Measurements from ENCODE around the gene CP. TPM values are rescaled to one million over a fixed set of nuclear protein-coding genes. Genes with fewer than 3 reads are reported as not detected.

CP gene
- total RNA-seq, 1 donor from 2014 or later: 1.0 TPM

DNA sequence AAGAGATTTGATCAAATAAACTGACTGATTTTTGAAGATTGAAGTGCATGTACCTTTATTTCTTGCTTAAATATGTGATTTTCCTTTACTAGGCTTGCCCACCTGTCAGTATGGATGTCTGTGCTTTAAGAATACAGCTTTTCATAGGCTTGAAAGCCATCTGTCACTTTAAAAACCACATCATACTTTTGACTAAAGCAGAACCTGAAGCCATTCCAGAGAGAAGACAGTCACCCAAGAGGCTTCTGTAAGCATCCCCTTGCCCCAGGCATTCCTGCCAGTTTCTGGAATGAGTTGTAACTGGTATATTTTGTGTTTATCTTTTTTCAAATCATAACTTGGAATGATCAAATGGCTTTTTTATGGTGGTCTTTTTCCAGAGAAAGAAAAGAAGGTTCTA lies 68.2 kb downstream of the CP start:
- no peaks in the 10 kb centered on the region for H3K9me3 Mint-ChIP-seq (ENCODE audit: low read depth)
- H3K4me1 Mint-ChIP-seq (ENCODE audit: low read depth): peaks cover 28% of the 10 kb centered on the region
- H3K27ac Mint-ChIP-seq: peak overlapping the region; percentile 73
- H3K4me3 Mint-ChIP-seq (ENCODE audit: low read depth): no peak overlapping the region
- DNase-seq (ENCODE audit: low spot score, unreplicated experiment): no peak
- H3K36me3 Mint-ChIP-seq (ENCODE audit: insufficient read depth): peaks cover 18% of the 10 kb centered on the region
- H3K27me3 Mint-ChIP-seq: no peaks in the 10 kb centered on the region
- TF ChIP-seq, protein P1, sequence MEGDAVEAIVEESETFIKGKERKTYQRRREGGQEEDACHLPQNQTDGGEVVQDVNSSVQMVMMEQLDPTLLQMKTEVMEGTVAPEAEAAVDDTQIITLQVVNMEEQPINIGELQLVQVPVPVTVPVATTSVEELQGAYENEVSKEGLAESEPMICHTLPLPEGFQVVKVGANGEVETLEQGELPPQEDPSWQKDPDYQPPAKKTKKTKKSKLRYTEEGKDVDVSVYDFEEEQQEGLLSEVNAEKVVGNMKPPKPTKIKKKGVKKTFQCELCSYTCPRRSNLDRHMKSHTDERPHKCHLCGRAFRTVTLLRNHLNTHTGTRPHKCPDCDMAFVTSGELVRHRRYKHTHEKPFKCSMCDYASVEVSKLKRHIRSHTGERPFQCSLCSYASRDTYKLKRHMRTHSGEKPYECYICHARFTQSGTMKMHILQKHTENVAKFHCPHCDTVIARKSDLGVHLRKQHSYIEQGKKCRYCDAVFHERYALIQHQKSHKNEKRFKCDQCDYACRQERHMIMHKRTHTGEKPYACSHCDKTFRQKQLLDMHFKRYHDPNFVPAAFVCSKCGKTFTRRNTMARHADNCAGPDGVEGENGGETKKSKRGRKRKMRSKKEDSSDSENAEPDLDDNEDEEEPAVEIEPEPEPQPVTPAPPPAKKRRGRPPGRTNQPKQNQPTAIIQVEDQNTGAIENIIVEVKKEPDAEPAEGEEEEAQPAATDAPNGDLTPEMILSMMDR (IDR thresholded peaks at IDR 0.05; ENCODE audit: unreplicated experiment): no peak

DNA sequence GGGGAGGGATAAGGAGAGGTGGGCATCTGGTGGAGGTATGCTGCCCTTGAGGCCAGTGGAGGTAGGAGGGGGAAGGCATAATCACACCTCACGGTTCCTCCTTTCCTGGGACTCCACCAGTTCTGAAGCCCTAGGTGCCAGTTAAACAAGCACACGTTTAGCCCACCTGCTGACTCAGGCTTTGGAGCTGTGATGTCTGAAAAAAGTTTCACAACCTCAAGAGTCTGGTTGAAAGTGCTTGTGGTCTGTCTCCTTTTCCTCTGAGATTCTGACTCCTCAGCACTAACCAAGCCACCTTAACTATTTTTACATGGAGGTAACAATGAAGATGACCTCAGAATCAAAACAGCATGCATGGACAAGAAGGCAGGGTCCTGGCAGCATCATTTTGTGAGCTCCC lies 69.2 kb downstream of the CP start:
- no peaks in the 10 kb centered on the region for H3K27me3 Mint-ChIP-seq
- H3K9me3 Mint-ChIP-seq (ENCODE audit: low read depth): no peaks in the 10 kb centered on the region
- peaks cover 17% of the 10 kb centered on the region for H3K36me3 Mint-ChIP-seq (ENCODE audit: insufficient read depth)
- H3K4me3 Mint-ChIP-seq (ENCODE audit: low read depth): no peak overlapping the region
- DNase-seq (ENCODE audit: low spot score, unreplicated experiment): no peak
- TF ChIP-seq, protein P1 (IDR thresholded peaks at IDR 0.05; ENCODE audit: unreplicated experiment): no peak
- peak overlapping the region; percentile 75 for H3K27ac Mint-ChIP-seq
- peaks cover 28% of the 10 kb centered on the region for H3K4me1 Mint-ChIP-seq (ENCODE audit: low read depth)

DNA sequence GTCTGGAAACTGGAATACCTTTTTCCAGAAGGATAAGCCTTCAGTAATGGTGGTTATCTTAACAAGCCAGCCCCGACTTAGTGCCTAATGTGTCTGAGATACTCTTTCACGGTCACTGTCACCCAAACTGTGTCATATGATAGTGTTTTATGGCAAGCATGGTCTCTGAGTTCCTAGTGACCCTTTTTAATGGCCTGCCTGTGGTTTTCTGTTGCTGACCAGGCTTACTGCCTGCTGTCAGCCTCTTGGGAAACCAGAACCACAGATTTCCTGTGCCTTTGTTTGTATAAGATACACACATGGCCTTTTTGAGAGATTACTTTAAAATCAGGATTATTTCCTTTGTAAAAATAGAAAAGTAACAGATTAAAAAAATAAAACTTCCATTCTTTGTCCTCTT lies 69.8 kb downstream of the CP start:
- DNase-seq (ENCODE audit: low spot score, unreplicated experiment): no peak
- TF ChIP-seq, protein P1 (IDR thresholded peaks at IDR 0.05; ENCODE audit: unreplicated experiment): no peak
- Mint-ChIP-seq H3K4me1 (ENCODE audit: low read depth) (peaks cover 28% of the 10 kb centered on the region), H3K4me3 (ENCODE audit: low read depth) (no peak overlapping the region), H3K27ac (peak overlapping the region; percentile 69), H3K9me3 (ENCODE audit: low read depth) (no peaks in the 10 kb centered on the region), H3K27me3 (no peaks in the 10 kb centered on the region), H3K36me3 (ENCODE audit: insufficient read depth) (peaks cover 17% of the 10 kb centered on the region)

DNA sequence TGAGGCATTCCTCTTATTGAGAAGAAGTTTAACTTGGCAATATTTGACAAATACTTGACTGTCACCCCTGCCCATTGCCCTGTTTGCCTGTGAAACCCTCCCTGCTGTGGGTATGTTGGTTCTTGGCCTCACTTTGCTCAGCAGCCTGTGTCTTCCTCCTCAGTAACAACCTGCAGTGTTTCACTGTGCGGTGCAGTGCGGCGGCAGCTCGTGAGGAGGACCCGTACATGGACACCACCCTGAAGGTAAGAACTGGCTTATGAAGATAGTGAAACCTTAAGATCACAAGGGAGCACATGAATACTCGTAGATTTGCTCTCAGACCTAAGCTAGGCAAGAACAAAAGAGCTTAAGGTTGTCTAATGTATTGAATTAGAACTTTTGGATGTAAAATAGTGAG lies 71.2 kb downstream of the CP start:
- Mint-ChIP-seq H3K4me1 (ENCODE audit: low read depth) (peaks cover 28% of the 10 kb centered on the region), H3K27me3 (no peaks in the 10 kb centered on the region), H3K36me3 (ENCODE audit: insufficient read depth) (peaks cover 15% of the 10 kb centered on the region), H3K9me3 (ENCODE audit: low read depth) (no peaks in the 10 kb centered on the region), H3K4me3 (ENCODE audit: low read depth) (no peak overlapping the region), H3K27ac (peak overlapping the region; percentile 70)
- DNase-seq (ENCODE audit: low spot score, unreplicated experiment): no peak
- TF ChIP-seq, protein P1 (IDR thresholded peaks at IDR 0.05; ENCODE audit: unreplicated experiment): no peak

DNA sequence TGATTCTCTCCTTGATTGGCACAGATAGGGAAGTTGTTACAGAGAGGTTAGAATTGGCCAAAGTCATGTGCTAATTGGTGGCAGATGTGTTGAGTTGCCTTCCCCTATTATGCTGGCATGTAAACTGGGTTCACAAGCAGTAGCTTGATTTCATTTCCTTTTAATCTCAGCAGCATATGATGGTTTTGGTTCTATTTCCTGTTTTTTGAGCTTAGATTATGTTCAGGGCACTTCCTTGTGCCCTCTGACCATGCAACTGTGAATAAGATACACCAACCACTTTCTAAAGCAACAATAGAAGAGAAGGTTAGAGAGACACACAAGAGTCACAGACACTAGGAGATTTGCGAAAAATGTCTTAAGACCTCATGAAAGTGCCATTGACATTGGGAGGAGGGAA lies 75.7 kb downstream of the CP start:
- DNase-seq (ENCODE audit: low spot score, unreplicated experiment): no peak
- H3K4me1 Mint-ChIP-seq (ENCODE audit: low read depth): peaks cover 6% of the 10 kb centered on the region
- H3K36me3 Mint-ChIP-seq (ENCODE audit: insufficient read depth): peaks cover 16% of the 10 kb centered on the region
- no peak overlapping the region for H3K4me3 Mint-ChIP-seq (ENCODE audit: low read depth)
- TF ChIP-seq, protein P1 (IDR thresholded peaks at IDR 0.05; ENCODE audit: unreplicated experiment): no peak
- no peaks in the 10 kb centered on the region for H3K9me3 Mint-ChIP-seq (ENCODE audit: low read depth)
- no peak overlapping the region for H3K27ac Mint-ChIP-seq
- no peaks in the 10 kb centered on the region for H3K27me3 Mint-ChIP-seq

Data from progenitor cell of endocrine pancreas (in vitro differentiated cells).